ENCODE data around the gene JAZF1. TPM values are rescaled to one million over a fixed set of nuclear protein-coding genes. Genes with fewer than 3 reads are reported as not detected.

The JAZF1 gene
- total and polyA plus RNA-seq, 2 of the 4 experiments (the other 2 are of a cell fraction), result 8.4 to 10.5 TPM

DNA sequence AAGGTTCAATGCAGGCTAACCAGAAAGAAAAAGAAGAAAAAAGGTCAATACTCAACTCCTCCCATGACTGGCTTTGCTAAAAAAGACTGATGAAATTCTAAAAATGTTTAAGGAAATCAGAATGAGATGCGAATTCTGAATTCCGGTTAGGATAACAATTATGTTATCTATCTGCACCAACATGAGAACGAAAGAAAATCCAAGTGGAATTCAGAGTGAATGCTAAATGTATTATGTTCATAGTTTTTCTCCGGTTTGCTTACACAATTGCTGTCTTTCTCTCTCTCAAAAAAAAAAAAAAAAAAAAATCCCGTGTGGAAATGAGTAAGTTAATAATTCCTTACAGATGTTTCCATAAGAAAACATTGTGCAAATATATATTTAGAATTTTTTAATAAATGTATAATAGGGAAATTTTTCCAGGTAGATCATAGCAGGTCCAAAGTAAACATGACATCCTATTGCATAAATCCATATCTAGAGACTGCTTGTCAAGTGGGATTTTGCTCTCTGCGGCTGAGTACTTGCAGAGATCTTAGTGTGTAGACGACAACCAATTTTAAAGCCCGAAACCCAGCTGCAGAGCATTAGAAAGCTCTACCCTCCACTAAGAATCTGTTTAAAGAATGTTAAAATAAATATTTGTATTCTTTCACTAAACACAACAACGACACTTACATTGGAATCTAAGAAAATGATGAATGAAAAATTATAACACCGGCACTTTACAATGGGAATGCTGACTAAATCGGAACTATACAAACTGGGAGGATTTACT lies 104.0 kb downstream of the JAZF1 start:
- no peak overlapping the region for H3K27ac ChIP-seq (ENCODE audit: insufficient read depth, low read length)
- H3K56ac ChIP-seq (ENCODE audit: extremely low read depth, insufficient read depth, low read length), result no peak overlapping the region
- H3K4me3 ChIP-seq (ENCODE audit: insufficient read depth, low read depth, low read length), result no peak overlapping the region
- ChIA-PET CTCF (interaction anchor here (0.7 to 2.4 kb wide), 3 partner anchors 15 to 299 kb away, joined by 3 to 33 read pairs (median 6); no protein-coding TSS in a partner anchor), POLR2A (ENCODE audit: unreplicated experiment) (no interaction called here)
- no peak overlapping the region for H3K18ac ChIP-seq (ENCODE audit: low read depth, low read length)
- dilution Hi-C loops (cut with HindIII; ENCODE audit: low sequenced_read_pairs, unreplicated experiment), result no loop called here
- ATAC-seq (ENCODE audit: low read depth) (peak; percentile 52; the same call in 1 of the 2 replicates), DNase-seq (no peak)
- no peaks in the 10 kb centered on the region for H3K9me3 ChIP-seq (ENCODE audit: control insufficient read depth, insufficient read depth, low read length)
- in situ Hi-C loops (cut with MboI; ENCODE audit: low sequenced_read_pairs), result loop anchor here (10.0 kb wide), 1 partner anchor 882 kb away; no protein-coding TSS in a partner anchor
- H3K4me1 ChIP-seq (ENCODE audit: control insufficient read depth, insufficient read depth, low read length), result peaks cover 9% of the 10 kb centered on the region
- no peak overlapping the region for H2AK9ac ChIP-seq (replicated peaks; ENCODE audit: low read depth, low read length, poor library complexity)
- H2BK20ac ChIP-seq (ENCODE audit: low read depth, low read length), result no peak overlapping the region
- H4K20me1 ChIP-seq (ENCODE audit: insufficient read depth, low read length), result no peaks in the 10 kb centered on the region; the same call in 1 of the 2 replicates
- no peak overlapping the region for H4K91ac ChIP-seq (ENCODE audit: insufficient read depth, low read depth, low read length)
- no peak overlapping the region for H2AK5ac ChIP-seq (ENCODE audit: low read depth, low read length)
- no peaks in the 10 kb centered on the region for H3K36me3 ChIP-seq (ENCODE audit: control insufficient read depth, insufficient read depth, low read length)
- no peaks in the 10 kb centered on the region for H3K27me3 ChIP-seq (ENCODE audit: control insufficient read depth, insufficient read depth, low read length)
- no peak overlapping the region for H2BK5ac ChIP-seq (ENCODE audit: low read depth, low read length, poor library complexity, severe bottlenecking)
- H3K9me1 ChIP-seq (ENCODE audit: insufficient read depth, low read length), result 0 out of 2 replicates have a peak, but pooled peaks cover 5% of the 10 kb centered on the region
- H2BK15ac ChIP-seq (ENCODE audit: low read depth, low read length), result no peak overlapping the region
- H3K79me1 ChIP-seq (ENCODE audit: low read depth in 1 of 2, low read length in 2 of 2), result peaks cover 14 to 55% of the 10 kb centered on the region in 2 experiments
- BruUV-seq (replicated peaks), result no TSS peak
- no peak overlapping the region for H4K5ac ChIP-seq (ENCODE audit: low read depth, low read length)
- H3K4me2 ChIP-seq (ENCODE audit: low read depth, low read length), result no peak overlapping the region
- no peak overlapping the region for H2BK120ac ChIP-seq (ENCODE audit: low read depth, low read length)
- 0 out of 2 replicates have a peak overlapping the region, but pooled peaks have one; percentile 17 for H3K14ac ChIP-seq (replicated peaks; ENCODE audit: low read depth, low read length)
- no peak overlapping the region for H3K23ac ChIP-seq (ENCODE audit: low read depth, low read length)
- intact Hi-C loops (cut with micrococcal nuclease), result loop anchor here (5.0 kb wide), 3 partner anchors 34 to 879 kb away; no protein-coding TSS in a partner anchor
- no peak overlapping the region for H2AFZ ChIP-seq (replicated peaks; ENCODE audit: low read length, poor library complexity)
- H4K8ac ChIP-seq (ENCODE audit: low read depth in 2 of 2, low read length in 2 of 2), result no peak overlapping the region
- no peak overlapping the region for H3K9ac ChIP-seq (ENCODE audit: low read depth, low read length)
- H3K4ac ChIP-seq (ENCODE audit: low read depth, low read length), result no peak overlapping the region
- no CpG with 5 or more reads among the region's 11 CpGs for WGBS, 2 experiments (ENCODE audit: extremely low coverage in 2 of 2, insufficient read length in 1 of 2)
- TF ChIP-seq SMC3 (IDR thresholded peaks at IDR 0.05; ENCODE audit: low read depth, low read length), result no peak
- no peak for TF ChIP-seq RCOR1 (IDR thresholded peaks at IDR 0.05; ENCODE audit: insufficient replicate concordance, low read length)
- no peak for TF ChIP-seq POLR2A (IDR thresholded peaks at IDR 0.05; ENCODE audit: low read depth, low read length)
- no peak for TF ChIP-seq MXI1 (IDR thresholded peaks at IDR 0.05; ENCODE audit: borderline replicate concordance, low read depth, low read length)
- TF ChIP-seq, protein P1, sequence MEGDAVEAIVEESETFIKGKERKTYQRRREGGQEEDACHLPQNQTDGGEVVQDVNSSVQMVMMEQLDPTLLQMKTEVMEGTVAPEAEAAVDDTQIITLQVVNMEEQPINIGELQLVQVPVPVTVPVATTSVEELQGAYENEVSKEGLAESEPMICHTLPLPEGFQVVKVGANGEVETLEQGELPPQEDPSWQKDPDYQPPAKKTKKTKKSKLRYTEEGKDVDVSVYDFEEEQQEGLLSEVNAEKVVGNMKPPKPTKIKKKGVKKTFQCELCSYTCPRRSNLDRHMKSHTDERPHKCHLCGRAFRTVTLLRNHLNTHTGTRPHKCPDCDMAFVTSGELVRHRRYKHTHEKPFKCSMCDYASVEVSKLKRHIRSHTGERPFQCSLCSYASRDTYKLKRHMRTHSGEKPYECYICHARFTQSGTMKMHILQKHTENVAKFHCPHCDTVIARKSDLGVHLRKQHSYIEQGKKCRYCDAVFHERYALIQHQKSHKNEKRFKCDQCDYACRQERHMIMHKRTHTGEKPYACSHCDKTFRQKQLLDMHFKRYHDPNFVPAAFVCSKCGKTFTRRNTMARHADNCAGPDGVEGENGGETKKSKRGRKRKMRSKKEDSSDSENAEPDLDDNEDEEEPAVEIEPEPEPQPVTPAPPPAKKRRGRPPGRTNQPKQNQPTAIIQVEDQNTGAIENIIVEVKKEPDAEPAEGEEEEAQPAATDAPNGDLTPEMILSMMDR (conservative IDR thresholded peaks at IDR 0.05; ENCODE audit: low read depth, low read length), result no peak
- no peak for TF ChIP-seq MAFK (IDR thresholded peaks at IDR 0.05; ENCODE audit: low read depth, low read length)
- no peak for TF ChIP-seq CHD1 (IDR thresholded peaks at IDR 0.05; ENCODE audit: low read depth, low read length)
- no peak for TF ChIP-seq RFX5 (IDR thresholded peaks at IDR 0.05; ENCODE audit: low read depth, low read length)
- TF ChIP-seq NFE2L2 (IDR thresholded peaks at IDR 0.05; ENCODE audit: low read depth, low read length), result no peak
- TF ChIP-seq MAZ (IDR thresholded peaks at IDR 0.05; ENCODE audit: borderline replicate concordance, low read depth, low read length), result no peak
- TF ChIP-seq, protein P2, sequence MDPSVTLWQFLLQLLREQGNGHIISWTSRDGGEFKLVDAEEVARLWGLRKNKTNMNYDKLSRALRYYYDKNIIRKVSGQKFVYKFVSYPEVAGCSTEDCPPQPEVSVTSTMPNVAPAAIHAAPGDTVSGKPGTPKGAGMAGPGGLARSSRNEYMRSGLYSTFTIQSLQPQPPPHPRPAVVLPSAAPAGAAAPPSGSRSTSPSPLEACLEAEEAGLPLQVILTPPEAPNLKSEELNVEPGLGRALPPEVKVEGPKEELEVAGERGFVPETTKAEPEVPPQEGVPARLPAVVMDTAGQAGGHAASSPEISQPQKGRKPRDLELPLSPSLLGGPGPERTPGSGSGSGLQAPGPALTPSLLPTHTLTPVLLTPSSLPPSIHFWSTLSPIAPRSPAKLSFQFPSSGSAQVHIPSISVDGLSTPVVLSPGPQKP (IDR thresholded peaks at IDR 0.05; ENCODE audit: borderline replicate concordance, low read depth, low read length), result no peak
- no peak for TF ChIP-seq BHLHE40 (IDR thresholded peaks at IDR 0.05; ENCODE audit: low read depth, low read length)
- TF ChIP-seq CEBPB (IDR thresholded peaks at IDR 0.05; ENCODE audit: low read depth, low read length), result no peak
- no peak for TF ChIP-seq FOS (IDR thresholded peaks at IDR 0.05; ENCODE audit: low read depth, low read length)

Data from IMR-90 (cell line).